ENCODE results near the gene NEAT1.
"Not testable (repeated sequence)": the region's sequence is repeated elsewhere in the genome, so short reads cannot be mapped to it uniquely, and the experiment has no call there.

The NEAT1 gene

GRCh38 chr11:65454311-65454695 lies 31.7 kb downstream of the NEAT1 start:
- no peak for DNase-seq

- peak; percentile 95 to 96 (median 96) for DNase-seq
These were observed 32.3 kb downstream of the NEAT1 start for GRCh38 chr11:65454696-65455456.

- DNase-seq, result no peak
These were observed 33.8 kb downstream of the NEAT1 start for GRCh38 chr11:65456418-65456817.

GRCh38 chr11:65459552-65459951 lies 37.0 kb downstream of the NEAT1 start:
- no peak for DNase-seq

- not testable (repeated sequence) for DNase-seq
These were observed 42.9 kb downstream of the NEAT1 start for GRCh38 chr11:65465471-65465870.

- DNase-seq, result not testable (repeated sequence)
These were observed 44.7 kb downstream of the NEAT1 start for GRCh38 chr11:65467306-65467705.

- peak; percentile 48 to 67 (median 56) for DNase-seq
These were observed 46.3 kb downstream of the NEAT1 start for GRCh38 chr11:65468874-65469333.

- DNase-seq, result no peak
These were observed 47.9 kb downstream of the NEAT1 start for GRCh38 chr11:65470433-65471049.

GRCh38 chr11:65471447-65471891 lies 48.9 kb downstream of the NEAT1 start:
- DNase-seq, result peak; percentile 77 to 83 (median 82)

- DNase-seq, result not testable (repeated sequence)
These were observed 50.1 kb downstream of the NEAT1 start for GRCh38 chr11:65472588-65473277.

- DNase-seq, result no peak
These were observed 50.8 kb downstream of the NEAT1 start for GRCh38 chr11:65473278-65473860.

- no peak for DNase-seq
These were observed 52.3 kb downstream of the NEAT1 start for GRCh38 chr11:65474864-65475263.

GRCh38 chr11:65476632-65477148 lies 54.1 kb downstream of the NEAT1 start:
- DNase-seq, result no peak

- DNase-seq, result peak; percentile 99
These were observed 54.8 kb downstream of the NEAT1 start for GRCh38 chr11:65477149-65477965.

- no peak for DNase-seq
These were observed 56.0 kb downstream of the NEAT1 start for GRCh38 chr11:65478388-65479183.

GRCh38 chr11:65479184-65480145 lies 56.9 kb downstream of the NEAT1 start:
- peak; percentile 63 to 81 (median 72) for DNase-seq

GRCh38 chr11:65482306-65482850 lies 59.8 kb downstream of the NEAT1 start:
- no peak for DNase-seq

- peak in 1 of 3 donors; percentile 17 for DNase-seq
These were observed 63.3 kb downstream of the NEAT1 start for GRCh38 chr11:65485920-65486219.

GRCh38 chr11:65486570-65487466 lies 64.2 kb downstream of the NEAT1 start:
- peak in 1 of 3 donors; percentile 16 for DNase-seq

Data from suppressor macrophage treated with lipopolysaccharide for 1 hour (primary cell).